ENCODE measurements around the gene LMO1.
A peak's percentile ranks its signal among the peaks of the same experiment; 100 is the strongest.

The LMO1 gene

GRCh38 chr11:8217136-8217535, 46.5 kb downstream of the LMO1 start:
- TF ChIP-seq TARDBP (IDR thresholded peaks at IDR 0.05) (no peak), L3MBTL2 (conservative IDR thresholded peaks at IDR 0.05) (no peak), BHLHE40 (IDR thresholded peaks at IDR 0.05; ENCODE audit: borderline replicate concordance) (no peak)
- ChIA-PET POLR2A (no interaction called here), CTCF (interaction anchor here (1.3 kb wide), 1 partner anchor 12 kb away, joined by 4 read pairs; no protein-coding TSS in a partner anchor)
- no peak for DNase-seq (ENCODE audit: extremely low spot score)

- ChIA-PET CTCF (no interaction called here), POLR2A (no interaction called here)
- no peak for DNase-seq (ENCODE audit: extremely low spot score)
- TF ChIP-seq ARNT (IDR thresholded peaks at IDR 0.05) (no peak), FOXA1 (IDR thresholded peaks at IDR 0.05) (no peak), TARDBP (IDR thresholded peaks at IDR 0.05) (no peak), LEF1 (IDR thresholded peaks at IDR 0.05; ENCODE audit: borderline replicate concordance) (no peak), FOXM1 (IDR thresholded peaks at IDR 0.05; ENCODE audit: borderline replicate concordance) (no peak), PKNOX1 (IDR thresholded peaks at IDR 0.05) (no peak), SUZ12 (IDR thresholded peaks at IDR 0.05) (no peak), FOXK2 (IDR thresholded peaks at IDR 0.05) (no peak), ZNF384 (IDR thresholded peaks at IDR 0.05) (no peak), SP1 (IDR thresholded peaks at IDR 0.05) (no peak), L3MBTL2 (conservative IDR thresholded peaks at IDR 0.05) (no peak), HDGF (IDR thresholded peaks at IDR 0.05; ENCODE audit: borderline replicate concordance) (no peak), ELF4 (IDR thresholded peaks at IDR 0.05) (no peak), CTBP1 (IDR thresholded peaks at IDR 0.05; ENCODE audit: borderline replicate concordance) (no peak), BHLHE40 (IDR thresholded peaks at IDR 0.05; ENCODE audit: borderline replicate concordance) (no peak), NFRKB (IDR thresholded peaks at IDR 0.05) (no peak)
These were observed 50.3 kb downstream of the LMO1 start for GRCh38 chr11:8213376-8213775.

- DNase-seq (ENCODE audit: extremely low spot score): peak; percentile 62
- TF ChIP-seq BHLHE40 (IDR thresholded peaks at IDR 0.05; ENCODE audit: borderline replicate concordance): no peak
- TF ChIP-seq SUZ12 (IDR thresholded peaks at IDR 0.05): no peak
- no peak for TF ChIP-seq SP1 (IDR thresholded peaks at IDR 0.05)
- no peak for TF ChIP-seq CTBP1 (IDR thresholded peaks at IDR 0.05; ENCODE audit: borderline replicate concordance)
- no peak for TF ChIP-seq ELF4 (IDR thresholded peaks at IDR 0.05)
- TF ChIP-seq FOXK2 (IDR thresholded peaks at IDR 0.05): no peak
- TF ChIP-seq PKNOX1 (IDR thresholded peaks at IDR 0.05): no peak
- no peak for TF ChIP-seq TARDBP (IDR thresholded peaks at IDR 0.05)
- no peak for TF ChIP-seq ZNF384 (IDR thresholded peaks at IDR 0.05)
- no peak for TF ChIP-seq HDGF (IDR thresholded peaks at IDR 0.05; ENCODE audit: borderline replicate concordance)
- TF ChIP-seq FOXA1 (IDR thresholded peaks at IDR 0.05): no peak
- no peak for TF ChIP-seq ARNT (IDR thresholded peaks at IDR 0.05)
- no peak for TF ChIP-seq FOXM1 (IDR thresholded peaks at IDR 0.05; ENCODE audit: borderline replicate concordance)
- no peak for TF ChIP-seq LEF1 (IDR thresholded peaks at IDR 0.05; ENCODE audit: borderline replicate concordance)
- TF ChIP-seq NFRKB (IDR thresholded peaks at IDR 0.05): no peak
- no peak for TF ChIP-seq L3MBTL2 (conservative IDR thresholded peaks at IDR 0.05)
- CTCF ChIA-PET: no interaction called here
- POLR2A ChIA-PET: no interaction called here
These were observed 54.4 kb downstream of the LMO1 start for GRCh38 chr11:8209208-8209807.

- POLR2A ChIA-PET: no interaction called here
- CTCF ChIA-PET: interaction anchor here (1.0 kb wide), 1 partner anchor 13 kb away, joined by 3 read pairs; no protein-coding TSS in a partner anchor
- DNase-seq (ENCODE audit: extremely low spot score): no peak
- TF ChIP-seq NFRKB (IDR thresholded peaks at IDR 0.05) (no peak), HDGF (IDR thresholded peaks at IDR 0.05; ENCODE audit: borderline replicate concordance) (no peak), BHLHE40 (IDR thresholded peaks at IDR 0.05; ENCODE audit: borderline replicate concordance) (no peak), L3MBTL2 (conservative IDR thresholded peaks at IDR 0.05) (no peak), ELF4 (IDR thresholded peaks at IDR 0.05) (no peak), TARDBP (IDR thresholded peaks at IDR 0.05) (no peak), SP1 (IDR thresholded peaks at IDR 0.05) (no peak), FOXM1 (IDR thresholded peaks at IDR 0.05; ENCODE audit: borderline replicate concordance) (no peak), SUZ12 (IDR thresholded peaks at IDR 0.05) (no peak), ARNT (IDR thresholded peaks at IDR 0.05) (no peak), FOXA1 (IDR thresholded peaks at IDR 0.05) (no peak), PKNOX1 (IDR thresholded peaks at IDR 0.05) (no peak), ZNF384 (IDR thresholded peaks at IDR 0.05) (no peak), LEF1 (IDR thresholded peaks at IDR 0.05; ENCODE audit: borderline replicate concordance) (no peak), FOXK2 (IDR thresholded peaks at IDR 0.05) (no peak), CTBP1 (IDR thresholded peaks at IDR 0.05; ENCODE audit: borderline replicate concordance) (no peak)
These were observed 56.3 kb downstream of the LMO1 start for GRCh38 chr11:8207080-8208000.

GRCh38 chr11:8206251-8207079, 57.2 kb downstream of the LMO1 start:
- ChIA-PET CTCF (no interaction called here), POLR2A (no interaction called here)
- TF ChIP-seq CTBP1 (IDR thresholded peaks at IDR 0.05; ENCODE audit: borderline replicate concordance) (no peak), BHLHE40 (IDR thresholded peaks at IDR 0.05; ENCODE audit: borderline replicate concordance) (no peak), TARDBP (IDR thresholded peaks at IDR 0.05) (no peak), PKNOX1 (IDR thresholded peaks at IDR 0.05) (no peak), L3MBTL2 (conservative IDR thresholded peaks at IDR 0.05) (no peak), FOXA1 (IDR thresholded peaks at IDR 0.05) (no peak), SP1 (IDR thresholded peaks at IDR 0.05) (no peak), ARNT (IDR thresholded peaks at IDR 0.05) (no peak), NFRKB (IDR thresholded peaks at IDR 0.05) (no peak), SUZ12 (IDR thresholded peaks at IDR 0.05) (no peak)
- DNase-seq (ENCODE audit: extremely low spot score): no peak
